ENCODE data around the gene SNPH.

Gene SNPH

GRCh38 chr20:1294497-1294896, 28.4 kb downstream of the SNPH start:
- no peak overlapping the region for H3K4me3 ChIP-seq (ENCODE audit: low read depth, low read length)
- no peak for TF ChIP-seq CTCF (IDR thresholded peaks at IDR 0.05; ENCODE audit: low read depth, low read length, missing control alignments)
- in situ Hi-C loops (cut with HindIII; ENCODE audit: low sequenced_read_pairs): no loop called here
- no peak for DNase-seq (ENCODE audit: low read depth)

GRCh38 chr20:1295276-1295930, 29.3 kb downstream of the SNPH start:
- H3K4me3 ChIP-seq (ENCODE audit: low read depth, low read length): no peak overlapping the region
- in situ Hi-C loops (cut with HindIII; ENCODE audit: low sequenced_read_pairs): no loop called here
- TF ChIP-seq CTCF (IDR thresholded peaks at IDR 0.05; ENCODE audit: low read depth, low read length, missing control alignments): no peak
- DNase-seq (ENCODE audit: low read depth): no peak

- no peak for DNase-seq (ENCODE audit: low read depth)
- in situ Hi-C loops (cut with HindIII; ENCODE audit: low sequenced_read_pairs): no loop called here
- TF ChIP-seq CTCF (IDR thresholded peaks at IDR 0.05; ENCODE audit: low read depth, low read length, missing control alignments): no peak
- no peak overlapping the region for H3K4me3 ChIP-seq (ENCODE audit: low read depth, low read length)
These were observed 30.1 kb downstream of the SNPH start for GRCh38 chr20:1296117-1296610.

- DNase-seq (ENCODE audit: low read depth): no peak
- in situ Hi-C loops (cut with HindIII; ENCODE audit: low sequenced_read_pairs): no loop called here
- no peak for TF ChIP-seq CTCF (IDR thresholded peaks at IDR 0.05; ENCODE audit: low read depth, low read length, missing control alignments)
- no peak overlapping the region for H3K4me3 ChIP-seq (ENCODE audit: low read depth, low read length)
These were observed 30.8 kb downstream of the SNPH start for GRCh38 chr20:1296922-1297321.

- in situ Hi-C loops (cut with HindIII; ENCODE audit: low sequenced_read_pairs): no loop called here
- DNase-seq (ENCODE audit: low read depth): no peak
- H3K4me3 ChIP-seq (ENCODE audit: low read depth, low read length): no peak overlapping the region
- no peak for TF ChIP-seq CTCF (IDR thresholded peaks at IDR 0.05; ENCODE audit: low read depth, low read length, missing control alignments)
These were observed 31.4 kb downstream of the SNPH start for GRCh38 chr20:1297486-1297885.

GRCh38 chr20:1298166-1298565, 32.1 kb downstream of the SNPH start:
- no peak overlapping the region for H3K4me3 ChIP-seq (ENCODE audit: low read depth, low read length)
- DNase-seq (ENCODE audit: low read depth): no peak
- no peak for TF ChIP-seq CTCF (IDR thresholded peaks at IDR 0.05; ENCODE audit: low read depth, low read length, missing control alignments)
- in situ Hi-C loops (cut with HindIII; ENCODE audit: low sequenced_read_pairs): no loop called here
